Skin of body (tissue), 2 donors: ENCODE results near the gene GREB1L. TPM values are rescaled to one million over a fixed set of nuclear protein-coding genes. Genes with fewer than 3 reads are reported as not detected.
"Not testable (repeated sequence)": the region's sequence is repeated elsewhere in the genome, so short reads cannot be mapped to it uniquely, and the experiment has no call there.

Experiments used
- DNase-seq: peaks from one replicate; lab custom pipeline; 2025; lab: John Stamatoyannopoulos, UW
- total RNA-seq: library from RNA; depleted of rRNA; stranded (reverse); fragments of >200 nt; gene quantifications from one replicate; pipeline ENCODE4 v1.2.3, GENCODE V29; 2014

The GREB1L gene
- total RNA-seq, 1 donor from 2014 or later: 4.2 TPM

DNA sequence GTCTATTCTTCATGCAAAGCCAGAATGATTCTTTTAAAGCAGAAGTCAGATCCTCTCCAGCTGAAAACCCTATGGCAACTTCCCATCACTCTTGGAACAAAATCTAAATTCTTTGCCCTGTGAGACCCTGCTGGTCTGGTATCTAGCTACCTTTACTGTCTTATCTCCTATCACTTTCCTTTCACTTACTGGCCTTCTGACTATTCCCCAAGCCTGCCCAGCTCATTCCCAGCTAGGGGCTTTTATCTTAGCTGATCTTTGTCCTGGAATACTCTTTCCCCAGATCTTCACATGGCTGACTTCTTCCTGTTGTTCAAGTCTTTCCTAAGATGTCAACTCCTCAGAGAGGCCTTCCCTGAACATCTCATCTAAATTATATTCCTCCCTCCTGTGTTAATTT lies 63.6 kb downstream of the GREB1L start:
- DNase-seq: no peak

DNA sequence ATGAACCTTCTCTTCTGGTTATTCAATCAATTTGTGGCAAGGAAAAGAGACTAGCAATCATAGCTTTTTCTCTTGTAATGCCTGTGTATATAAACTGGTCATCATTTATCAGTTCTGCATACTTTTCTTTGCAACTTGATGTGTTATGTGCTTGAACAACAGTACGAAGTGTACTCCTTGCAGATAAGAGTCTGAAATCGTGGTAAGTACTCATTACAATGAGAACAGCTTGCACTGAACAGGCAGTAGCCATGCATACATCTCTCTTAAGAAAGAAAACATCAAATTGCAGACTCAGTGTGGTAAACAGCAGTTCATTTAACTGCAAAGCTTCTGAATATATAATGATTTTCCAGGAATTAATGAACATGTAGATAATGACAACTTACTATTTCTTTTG lies 64.3 kb downstream of the GREB1L start:
- DNase-seq: no peak

DNA sequence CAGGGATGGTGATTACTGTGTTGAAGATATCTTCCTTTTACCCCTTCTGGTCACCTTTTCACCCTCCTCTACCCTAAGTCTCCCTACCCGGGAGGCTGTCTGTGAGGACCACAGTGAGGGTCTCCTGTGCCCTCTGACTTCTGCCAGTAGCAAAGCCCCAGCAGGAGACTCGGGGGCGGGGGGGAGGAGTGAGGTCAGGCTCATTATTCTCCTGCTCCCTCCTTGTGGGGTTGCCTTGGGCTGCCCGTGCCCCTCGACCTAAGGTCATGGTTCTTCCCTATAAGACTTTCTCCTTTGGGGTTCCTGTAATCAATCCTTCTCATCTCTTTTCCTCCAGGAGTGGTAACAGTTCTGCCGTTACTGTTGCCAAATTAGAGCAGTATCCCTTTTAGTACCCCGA lies 65.5 kb downstream of the GREB1L start:
- no peak for DNase-seq

GRCh38 chr18:21309248-21309647 lies 67.2 kb downstream of the GREB1L start:
- no peak for DNase-seq

- not testable (repeated sequence) for DNase-seq
These were observed 69.9 kb downstream of the GREB1L start for GRCh38 chr18:21311980-21312379.

DNA sequence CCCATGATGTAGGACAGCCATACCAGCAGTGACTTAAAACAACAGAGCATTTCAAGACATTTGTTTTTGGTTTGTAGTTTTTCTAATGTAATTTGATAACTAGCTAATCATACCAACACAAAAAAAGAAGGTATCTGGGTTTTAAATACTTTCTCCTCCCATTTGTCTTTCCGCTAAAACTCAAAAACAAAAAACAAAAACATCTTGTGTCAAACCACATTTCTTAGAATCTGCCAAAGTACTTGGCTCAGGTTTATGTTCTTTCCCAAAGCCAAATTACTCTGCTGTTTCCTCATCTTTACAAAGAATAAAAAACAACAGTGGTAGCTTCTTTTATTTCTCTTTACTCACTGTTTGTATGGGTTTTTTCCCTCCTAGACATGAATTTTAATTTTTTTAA lies 71.5 kb downstream of the GREB1L start:
- no peak for DNase-seq

- DNase-seq: no peak
These were observed 72.7 kb downstream of the GREB1L start for GRCh38 chr18:21314724-21315123.

- not testable (repeated sequence) for DNase-seq
These were observed 73.1 kb downstream of the GREB1L start for GRCh38 chr18:21315126-21315525.

GRCh38 chr18:21315741-21316197 lies 73.7 kb downstream of the GREB1L start:
- DNase-seq: no peak

- DNase-seq: no peak
These were observed 74.3 kb downstream of the GREB1L start for GRCh38 chr18:21316296-21316695.

DNA sequence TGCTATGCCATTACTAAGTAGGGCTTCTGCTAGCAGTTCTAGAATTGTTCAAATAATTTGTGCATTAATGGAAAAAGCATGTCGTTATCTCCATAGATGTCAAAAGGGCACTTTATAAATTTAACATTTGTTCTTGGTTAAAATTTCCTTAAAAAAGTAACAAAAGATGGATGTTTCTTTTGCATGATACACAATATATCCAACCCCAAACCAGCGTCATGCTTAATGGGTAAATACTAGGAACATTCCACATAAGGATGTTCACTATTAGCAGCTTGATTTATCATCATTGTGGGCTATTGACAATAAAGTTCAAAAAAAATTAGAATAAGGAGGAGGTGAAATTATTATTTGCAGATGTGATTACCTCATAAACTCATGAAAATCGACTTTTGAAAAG lies 79.7 kb downstream of the GREB1L start:
- DNase-seq: no peak

- no peak for DNase-seq
These were observed 85.1 kb downstream of the GREB1L start for GRCh38 chr18:21327101-21327500.

- DNase-seq: no peak
These were observed 88.2 kb downstream of the GREB1L start for GRCh38 chr18:21330122-21330701.

- DNase-seq: no peak
These were observed 89.0 kb downstream of the GREB1L start for GRCh38 chr18:21331065-21331464.

DNA sequence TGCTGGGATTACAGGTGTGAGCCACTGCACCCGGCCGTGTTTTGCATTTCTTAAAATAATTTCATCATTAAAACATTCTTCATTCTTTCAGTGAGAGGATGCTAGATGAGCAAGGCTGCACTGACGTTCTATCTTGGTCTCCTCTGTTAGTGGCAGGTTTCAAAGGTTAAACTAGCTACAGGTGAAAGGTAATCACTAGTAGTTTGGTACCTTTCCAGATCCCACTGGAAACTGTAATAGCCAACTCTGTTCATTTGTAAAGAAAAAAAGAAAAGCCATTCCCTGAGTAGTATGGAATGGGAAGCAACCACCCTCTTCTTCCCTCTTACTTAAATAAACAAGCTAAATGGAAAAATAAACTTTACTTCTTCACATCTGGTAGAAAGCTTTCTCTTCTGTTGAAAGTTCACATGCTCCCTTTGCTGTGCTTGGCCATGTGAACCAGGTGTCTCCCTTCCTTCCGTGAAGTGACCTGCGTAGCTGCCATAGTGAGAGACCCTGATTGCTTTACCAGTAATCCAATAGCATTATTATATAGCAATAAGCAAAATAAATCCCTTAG lies 94.0 kb downstream of the GREB1L start:
- no peak for DNase-seq

DNA sequence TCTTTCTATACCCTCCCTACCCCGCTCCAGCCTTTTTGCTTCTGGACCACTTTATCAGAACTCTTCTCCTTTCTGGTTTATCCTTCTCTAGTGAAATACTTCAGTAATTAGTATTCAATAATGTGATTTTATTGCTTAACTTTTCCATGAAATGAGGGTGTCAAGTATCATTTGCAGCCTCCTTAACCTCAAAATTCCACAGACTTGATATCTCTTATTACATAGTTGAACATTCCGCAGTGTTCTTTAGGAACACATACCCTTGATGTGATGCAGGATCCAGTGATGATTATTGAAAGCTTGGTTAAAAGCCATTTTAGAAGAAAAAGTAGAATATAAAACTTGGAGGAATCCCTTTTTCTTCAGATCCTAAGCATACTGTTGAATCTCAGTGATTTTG lies 94.8 kb downstream of the GREB1L start:
- DNase-seq: no peak

DNA sequence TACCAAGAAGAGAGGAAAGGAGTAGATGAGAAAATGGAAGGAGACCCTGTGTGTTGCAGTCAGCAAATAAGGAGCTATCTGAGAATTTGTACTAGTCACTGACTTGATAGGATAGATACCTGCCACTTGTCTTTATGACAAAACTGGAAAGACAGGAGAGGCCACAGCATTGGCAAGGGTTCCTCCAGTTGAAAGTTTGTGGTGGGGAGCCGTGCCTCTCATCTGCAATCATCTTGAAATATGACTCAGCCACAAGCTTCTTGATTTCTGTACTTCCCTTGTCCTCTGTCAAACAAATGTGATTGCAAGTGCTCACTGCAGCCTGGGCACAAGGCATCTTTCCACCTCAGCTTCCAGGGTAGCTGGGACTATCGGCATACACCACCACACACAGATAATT lies 99.1 kb downstream of the GREB1L start:
- DNase-seq: no peak

DNA sequence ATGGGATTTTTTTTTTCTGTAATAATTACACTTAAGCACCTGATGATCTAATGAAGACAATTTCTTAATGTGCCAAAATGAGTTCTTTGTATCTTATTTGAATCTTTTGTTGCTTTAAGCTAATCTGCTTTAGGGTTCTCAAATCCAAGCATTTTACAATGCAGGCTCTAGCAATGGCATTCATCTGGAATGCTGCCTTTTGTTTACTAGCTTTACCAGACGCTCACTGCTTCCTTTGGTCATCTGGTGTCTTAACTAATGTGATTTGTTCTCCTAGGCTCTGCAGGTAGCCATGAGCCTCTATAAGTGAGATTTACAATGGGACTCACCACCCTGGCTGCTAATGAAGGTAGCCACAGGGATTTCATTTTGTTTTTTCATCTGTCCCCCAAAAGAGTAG lies 100.3 kb downstream of the GREB1L start:
- no peak for DNase-seq

GRCh38 chr18:21344860-21345259 lies 102.8 kb downstream of the GREB1L start:
- no peak for DNase-seq

GRCh38 chr18:21345840-21346239 lies 103.8 kb downstream of the GREB1L start:
- no peak for DNase-seq

DNA sequence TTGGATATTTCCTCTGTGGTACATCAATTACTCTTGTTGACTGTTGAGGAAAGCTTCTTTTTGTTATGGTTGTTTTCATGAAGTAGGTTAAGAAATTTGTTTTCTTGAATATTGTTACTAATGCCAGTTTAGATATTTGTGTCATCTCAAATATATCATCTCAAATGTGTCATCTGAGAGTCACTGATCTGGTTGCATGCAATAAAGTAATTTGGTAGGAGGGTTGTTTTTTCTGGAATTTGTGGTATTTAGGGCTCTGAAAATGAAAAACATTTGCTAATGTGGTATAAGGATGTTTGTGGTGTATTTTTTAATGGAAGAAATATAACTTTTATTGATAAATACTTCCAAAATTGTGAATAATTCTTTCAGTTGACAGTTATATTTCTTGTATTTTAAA lies 117.7 kb downstream of the GREB1L start:
- no peak for DNase-seq

DNA sequence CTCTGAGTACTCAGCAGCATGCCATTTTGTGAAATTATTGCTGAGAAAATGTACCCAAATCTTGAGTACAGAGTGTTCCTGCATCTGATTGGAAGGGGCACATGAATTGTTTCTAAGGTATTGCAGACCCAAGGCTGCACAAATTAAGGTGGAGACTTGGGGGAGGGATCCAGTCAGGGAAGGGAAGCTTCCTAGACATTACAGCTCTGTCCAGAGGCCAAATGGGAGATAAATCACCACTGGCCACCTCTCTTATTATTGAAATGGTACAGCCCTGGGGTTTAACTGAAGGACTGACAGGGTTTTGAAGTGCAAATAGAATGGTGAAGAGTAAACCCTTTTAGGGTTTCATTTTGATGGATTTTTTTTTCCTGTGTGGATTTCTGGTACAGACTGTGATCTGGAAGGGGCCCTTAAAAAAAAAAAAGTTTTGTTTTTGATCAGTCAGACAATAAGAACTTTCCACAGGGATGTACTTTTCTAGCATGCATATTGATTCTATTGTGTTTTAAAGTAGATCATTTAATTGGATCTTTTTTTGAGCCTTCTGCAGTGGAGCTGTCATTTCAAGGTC lies 119.4 kb downstream of the GREB1L start:
- DNase-seq: no peak

DNA sequence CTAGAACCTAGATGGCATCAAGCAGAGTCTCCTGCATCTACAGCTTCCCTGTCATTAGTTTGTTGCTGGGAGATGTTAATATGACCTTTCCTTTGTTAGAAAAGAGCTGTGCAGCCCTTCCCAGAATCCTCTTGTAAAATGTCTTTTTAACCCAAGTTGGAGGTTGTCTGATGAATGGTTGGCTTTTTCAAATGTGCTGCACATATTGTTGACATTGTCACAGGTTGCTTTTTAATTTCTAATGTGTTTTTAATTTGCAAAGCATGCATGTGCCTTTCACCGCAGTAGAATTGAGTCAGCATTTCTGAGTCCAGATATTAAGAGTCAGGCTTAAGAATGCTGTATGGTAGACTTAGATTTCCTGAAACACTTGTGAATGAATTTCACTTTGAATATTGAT lies 120.8 kb downstream of the GREB1L start:
- DNase-seq: no peak
